HG03342 (cell line): ENCODE data around the gene ASCL3.
"Not testable (repeated sequence)": the region's sequence is repeated elsewhere in the genome, so short reads cannot be mapped to it uniquely, and the experiment has no call there.

Experiments
- ATAC-seq: cut with Tn5 transposase; IDR thresholded peaks from one replicate; pipeline ENCODE4 v1.9.1; 2021; ENCODE audit warnings: mild to moderate bottlenecking, moderate library complexity; ENCODE audit not compliant: unreplicated experiment

The ASCL3 gene

GRCh38 chr11:8942518-8943066, at the start of gene ASCL3:
Gene ASCL3 (minus strand): TSS chr11:8943016. CDS start chr11:8938161, 4,855 bp downstream.
- no peak for ATAC-seq

GRCh38 chr11:8989453-8989852, 46.6 kb upstream of the ASCL3 start:
- ATAC-seq: no peak

- no peak for ATAC-seq
Measured at GRCh38 chr11:8988329-8989234, 45.8 kb upstream of the ASCL3 start.

- no peak for ATAC-seq
Measured at GRCh38 chr11:8987446-8987845, 44.6 kb upstream of the ASCL3 start.

- ATAC-seq: not testable (repeated sequence)
Measured at GRCh38 chr11:8986772-8987171, 44.0 kb upstream of the ASCL3 start.

GRCh38 chr11:8985462-8985861, 42.6 kb upstream of the ASCL3 start:
- ATAC-seq: no peak

- ATAC-seq: no peak
Measured at GRCh38 chr11:8983552-8983951, 40.7 kb upstream of the ASCL3 start.

- ATAC-seq: no peak
Measured at GRCh38 chr11:8980485-8980884, 37.7 kb upstream of the ASCL3 start.

GRCh38 chr11:8979365-8979764, 36.5 kb upstream of the ASCL3 start:
- not testable (repeated sequence) for ATAC-seq

GRCh38 chr11:8973121-8973520, 30.3 kb upstream of the ASCL3 start:
- no peak for ATAC-seq

GRCh38 chr11:8971924-8972316, 29.1 kb upstream of the ASCL3 start:
- ATAC-seq: no peak

- ATAC-seq: no peak
Measured at GRCh38 chr11:8971196-8971923, 28.5 kb upstream of the ASCL3 start.

- no peak for ATAC-seq
Measured at GRCh38 chr11:8967184-8967583, 24.4 kb upstream of the ASCL3 start.

GRCh38 chr11:8964324-8965320, 21.8 kb upstream of the ASCL3 start, which contains the start of gene TMEM9B:
Gene TMEM9B (minus strand): TSS chr11:8964442. CDS start chr11:8964313, 129 bp downstream.
- peak; percentile 74 for ATAC-seq

- peak; percentile 64 for ATAC-seq
Measured at GRCh38 chr11:8963569-8964323, 20.9 kb upstream of the ASCL3 start.

- no peak for ATAC-seq
Measured at GRCh38 chr11:8962841-8963240, 20.0 kb upstream of the ASCL3 start.

GRCh38 chr11:8961401-8961800, 18.6 kb upstream of the ASCL3 start:
- ATAC-seq: no peak

- peak; percentile 45 for ATAC-seq
Measured at GRCh38 chr11:8959546-8960166, 16.8 kb upstream of the ASCL3 start.

- ATAC-seq: no peak
Measured at GRCh38 chr11:8956860-8957259, 14.0 kb upstream of the ASCL3 start.
